H9 (cell line): ENCODE data around the gene SHISA9. TPM values are rescaled to one million over a fixed set of nuclear protein-coding genes. Genes with fewer than 3 reads are reported as not detected.

Experiments used
- DNase-seq: peaks from one replicate; pipeline ENCODE4 v3.0.0-alpha.2; 2017
- H2AFZ ChIP-seq: one replicate; pipeline ENCODE4 v1.6.1; 2013; ENCODE audit warnings: mild to moderate bottlenecking, low read length, control low read depth, moderate library complexity
- H2AK5ac ChIP-seq: 2 replicates; pipeline ENCODE4 v1.6.1; 2013; ENCODE audit warnings: low read length, control low read depth, mixed read lengths; ENCODE audit not compliant: insufficient read length
- H2BK120ac ChIP-seq: one replicate; pipeline ENCODE4 v1.6.1; 2013; ENCODE audit warnings: low read depth, mild to moderate bottlenecking, low read length, control low read depth, inconsistent platforms; ENCODE audit not compliant: poor library complexity, severe bottlenecking
- H2BK12ac ChIP-seq: 2 replicates; pipeline ENCODE4 v1.6.1; 2013; ENCODE audit warnings: low read length, control low read depth, mixed read lengths, low read depth; ENCODE audit not compliant: insufficient read length
- H2BK15ac ChIP-seq: 2 replicates; pipeline ENCODE4 v1.6.1; 2013; ENCODE audit warnings: low read depth, low read length, control low read depth
- H2BK20ac ChIP-seq: one replicate; pipeline ENCODE4 v1.6.1; 2013; ENCODE audit warnings: low read depth, mild to moderate bottlenecking, low read length, control low read depth, inconsistent platforms; ENCODE audit not compliant: poor library complexity, severe bottlenecking
- H2BK5ac ChIP-seq: 2 replicates; pipeline ENCODE4 v1.6.1; 2013; ENCODE audit warnings: low read length, control low read depth, mixed read lengths; ENCODE audit not compliant: insufficient read length
- H3K14ac ChIP-seq: 2 replicates; pipeline ENCODE4 v1.6.1; 2013; ENCODE audit warnings: low read length, control low read depth; ENCODE audit not compliant: insufficient read depth
- H3K18ac ChIP-seq: 2 replicates; pipeline ENCODE4 v1.6.1; 2013; ENCODE audit warnings: low read depth, mild to moderate bottlenecking, mixed read lengths, low read length, control low read depth; ENCODE audit not compliant: insufficient read length
- H3K23ac ChIP-seq: 2 replicates; pipeline ENCODE4 v1.6.1; 2013; ENCODE audit warnings: low read length, control low read depth, mixed read lengths, low read depth; ENCODE audit not compliant: insufficient read length
- H3K23me2 ChIP-seq: 2 replicates; pipeline ENCODE4 v1.6.1; 2013; ENCODE audit warnings: low read depth, mild to moderate bottlenecking, mixed read lengths, low read length, control low read depth; ENCODE audit not compliant: insufficient read length, poor library complexity, severe bottlenecking
- H3K27ac ChIP-seq: 2 replicates; pipeline ENCODE4 v1.5.1; 2013; ENCODE audit warnings: low read length, control low read depth, mixed read lengths, low read depth; ENCODE audit not compliant: insufficient read length
- H3K27me3 ChIP-seq: 2 replicates; pipeline ENCODE4 v1.6.1; 2013; ENCODE audit warnings: low read length, control low read depth, inconsistent platforms; ENCODE audit not compliant: insufficient read depth
- H3K4ac ChIP-seq: 2 replicates; pipeline ENCODE4 v1.6.1; 2013; ENCODE audit warnings: low read depth, mild to moderate bottlenecking, control low read depth, inconsistent platforms, low read length, moderate library complexity
- H3K4me1 ChIP-seq: 2 replicates; pipeline ENCODE4 v1.6.1; 2013; ENCODE audit warnings: low read length, control low read depth, inconsistent platforms; ENCODE audit not compliant: insufficient read depth
- H3K4me2 ChIP-seq: 2 replicates; pipeline ENCODE4 v1.6.1; 2013; ENCODE audit warnings: low read length, control low read depth, mixed read lengths; ENCODE audit not compliant: insufficient read length, insufficient read depth
- H3K56ac ChIP-seq: 2 replicates; pipeline ENCODE4 v1.6.1; 2013; ENCODE audit warnings: low read depth, mild to moderate bottlenecking, mixed read lengths, low read length, control low read depth; ENCODE audit not compliant: insufficient read length
- H3K79me1 ChIP-seq: 2 replicates; pipeline ENCODE4 v1.6.1; 2013; ENCODE audit warnings: low read depth, mild to moderate bottlenecking, moderate library complexity, low read length, control low read depth, inconsistent platforms; ENCODE audit not compliant: insufficient read depth, poor library complexity, severe bottlenecking
- H3K79me2 ChIP-seq: 2 replicates; pipeline ENCODE4 v1.6.1; 2013; ENCODE audit warnings: low read length, control low read depth, inconsistent platforms; ENCODE audit not compliant: insufficient read depth
- H3K9ac ChIP-seq: 2 replicates; pipeline ENCODE4 v1.6.1; 2013; ENCODE audit warnings: low read length, control low read depth, mixed read lengths; ENCODE audit not compliant: insufficient read length; ENCODE audit errors: extremely low read depth
- H3K9me3 ChIP-seq: one replicate; pipeline ENCODE4 v1.6.1; 2013; ENCODE audit warnings: low read depth, low read length, inconsistent platforms; ENCODE audit not compliant: control insufficient read depth
- H3T11ph ChIP-seq: one replicate; pipeline ENCODE4 v1.6.1; 2013; ENCODE audit warnings: mild to moderate bottlenecking, low read length, control low read depth, inconsistent platforms
- H4K20me1 ChIP-seq: one replicate; pipeline ENCODE4 v1.6.1; 2013; ENCODE audit not compliant: control insufficient read depth, insufficient read length, insufficient read depth
- H4K5ac ChIP-seq: 2 replicates; pipeline ENCODE4 v1.6.1; 2013; ENCODE audit warnings: low read depth, mild to moderate bottlenecking, mixed read lengths, low read length, control low read depth; ENCODE audit not compliant: insufficient read length
- H4K8ac ChIP-seq: replicated peaks from 2 replicates; pipeline ENCODE4 v1.6.1; 2013; ENCODE audit warnings: low read length, control low read depth, mixed read lengths, low read depth; ENCODE audit not compliant: insufficient read length
- H4K91ac ChIP-seq: 2 replicates; pipeline ENCODE4 v1.6.1; 2013; ENCODE audit warnings: low read depth, mild to moderate bottlenecking, moderate library complexity, mixed read lengths, low read length, control low read depth; ENCODE audit not compliant: insufficient read length
- H3K27ac Mint-ChIP-seq, 3 experiments: 2 replicates in 2 of 3; 3 replicates in 1 of 3; pipeline ENCODE4 v1.8.0; 2020 to 2021; ENCODE audit warnings: mixed read lengths in 3 of 3, mild to moderate bottlenecking in 1 of 3, moderate library complexity in 1 of 3
- H3K27me3 Mint-ChIP-seq: 2 replicates; pipeline ENCODE4 v1.8.0; 2021; ENCODE audit warnings: low read depth, mild to moderate bottlenecking, moderate library complexity, mixed read lengths
- H3K36me3 Mint-ChIP-seq, 3 experiments: 2 replicates in 2 of 3; 3 replicates in 1 of 3; pipeline ENCODE4 v1.8.0; 2020 to 2021; ENCODE audit warnings: low read depth in 3 of 3, mixed read lengths in 3 of 3; ENCODE audit not compliant: insufficient read depth in 1 of 3
- H3K4me1 Mint-ChIP-seq, 2 experiments: 2 replicates each; pipeline ENCODE4 v1.8.0; 2020; ENCODE audit warnings: mixed read lengths in 2 of 2
- H3K4me3 Mint-ChIP-seq, 2 experiments: 2 replicates in 1 of 2; 3 replicates in 1 of 2; pipeline ENCODE4 v1.8.0; 2020 to 2021; ENCODE audit warnings: mild to moderate bottlenecking in 2 of 2, mixed read lengths in 2 of 2, moderate library complexity in 1 of 2
- H3K9me3 Mint-ChIP-seq, 2 experiments: 2 replicates in 1 of 2; 3 replicates in 1 of 2; pipeline ENCODE4 v1.8.0; 2020; ENCODE audit warnings: mild to moderate bottlenecking in 2 of 2, mixed read lengths in 2 of 2, moderate library complexity in 1 of 2
- WGBS: extraction: QIAGEN DNeasy Blood & Tissue Kit; methylation state at CpG from one replicate; pipeline ENCODE4 v1.1.7; 2013; ENCODE audit warnings: missing lambda C conversion rate, low lambda C conversion rate, mixed read lengths; ENCODE audit not compliant: insufficient read length; ENCODE audit errors: extremely low coverage; 5-methylcytosine and 5-hydroxymethylcytosine counted together
- total RNA-seq: library from RNA; stranded (reverse); gene quantifications from 2 replicates; pipeline ENCODE4 v1.2.1, GENCODE V29; 2021
- TF ChIP-seq, protein P1 (sequence below): fragments of 200-600 bp; sonication (generic); conservative IDR thresholded peaks from 3 replicates; pipeline ENCODE4 v1.8.0; 2021; ENCODE audit warnings: antibody characterized with exemption, mild to moderate bottlenecking

SHISA9 gene
- total RNA-seq, 1 experiment from 2014 or later, result 7.0 TPM

DNA sequence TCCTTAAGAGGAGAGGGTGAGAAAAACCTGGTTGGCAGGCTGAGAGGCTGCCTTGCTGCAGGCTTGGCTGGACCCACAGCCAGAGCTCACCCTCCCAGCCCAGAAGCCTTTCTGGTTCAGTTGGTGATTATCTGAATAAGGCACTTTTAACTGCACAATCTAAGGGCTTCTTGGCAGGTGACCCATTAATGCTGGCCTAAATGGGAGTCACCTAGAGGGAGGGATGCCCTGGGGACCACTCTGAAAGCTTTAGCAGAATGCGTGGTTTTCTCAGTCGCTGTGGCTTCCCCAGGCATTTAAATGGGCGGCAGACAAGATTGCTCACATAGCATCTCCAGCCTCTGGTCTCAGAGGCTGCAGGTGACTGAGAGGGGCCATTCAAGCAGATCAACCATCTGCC, 33.2 kb upstream of the SHISA9 start:
- H2BK15ac ChIP-seq, result no peak overlapping the region
- no peaks in the 10 kb centered on the region for H3K27me3 ChIP-seq
- H3K4me2 ChIP-seq, result no peak overlapping the region
- H3K9me3 ChIP-seq, result no peaks in the 10 kb centered on the region
- H3K14ac ChIP-seq, result no peak overlapping the region
- no peak overlapping the region for H3K18ac ChIP-seq
- H2AFZ ChIP-seq, result no peak overlapping the region
- no peak overlapping the region for H4K8ac ChIP-seq
- Mint-ChIP-seq H3K27ac (no peak overlapping the region), H3K9me3 (peaks cover 3% of the 10 kb centered on the region in 2 experiments; a peak in 1 of 5 replicates), H3K36me3 (peaks cover 0 to 3% (median 0%) of the 10 kb centered on the region in 3 experiments; a peak in 2 of 7 replicates), H3K4me1 (no peaks in the 10 kb centered on the region), H3K27me3 (peaks cover 8% of the 10 kb centered on the region), H3K4me3 (no peak overlapping the region)
- H3K79me2 ChIP-seq, result no peaks in the 10 kb centered on the region; the same call in 1 of the 2 replicates
- no peaks in the 10 kb centered on the region for H4K20me1 ChIP-seq
- no peak overlapping the region for H3K9ac ChIP-seq
- H2BK5ac ChIP-seq, result no peak overlapping the region
- H4K5ac ChIP-seq, result no peak overlapping the region
- DNase-seq, result no peak
- H3K23ac ChIP-seq, result no peak overlapping the region
- no peaks in the 10 kb centered on the region for H3K4me1 ChIP-seq
- H3T11ph ChIP-seq, result no peak overlapping the region
- no CpG with 5 or more reads among the region's 3 CpGs for WGBS
- H4K91ac ChIP-seq, result no peak overlapping the region
- H3K56ac ChIP-seq, result no peak overlapping the region
- no peaks in the 10 kb centered on the region for H3K79me1 ChIP-seq
- H2AK5ac ChIP-seq, result no peak overlapping the region
- H2BK120ac ChIP-seq, result no peak overlapping the region
- no peak overlapping the region for H2BK12ac ChIP-seq
- no peak overlapping the region for H3K27ac ChIP-seq
- TF ChIP-seq, protein P1, sequence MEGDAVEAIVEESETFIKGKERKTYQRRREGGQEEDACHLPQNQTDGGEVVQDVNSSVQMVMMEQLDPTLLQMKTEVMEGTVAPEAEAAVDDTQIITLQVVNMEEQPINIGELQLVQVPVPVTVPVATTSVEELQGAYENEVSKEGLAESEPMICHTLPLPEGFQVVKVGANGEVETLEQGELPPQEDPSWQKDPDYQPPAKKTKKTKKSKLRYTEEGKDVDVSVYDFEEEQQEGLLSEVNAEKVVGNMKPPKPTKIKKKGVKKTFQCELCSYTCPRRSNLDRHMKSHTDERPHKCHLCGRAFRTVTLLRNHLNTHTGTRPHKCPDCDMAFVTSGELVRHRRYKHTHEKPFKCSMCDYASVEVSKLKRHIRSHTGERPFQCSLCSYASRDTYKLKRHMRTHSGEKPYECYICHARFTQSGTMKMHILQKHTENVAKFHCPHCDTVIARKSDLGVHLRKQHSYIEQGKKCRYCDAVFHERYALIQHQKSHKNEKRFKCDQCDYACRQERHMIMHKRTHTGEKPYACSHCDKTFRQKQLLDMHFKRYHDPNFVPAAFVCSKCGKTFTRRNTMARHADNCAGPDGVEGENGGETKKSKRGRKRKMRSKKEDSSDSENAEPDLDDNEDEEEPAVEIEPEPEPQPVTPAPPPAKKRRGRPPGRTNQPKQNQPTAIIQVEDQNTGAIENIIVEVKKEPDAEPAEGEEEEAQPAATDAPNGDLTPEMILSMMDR, result no peak
- no peaks in the 10 kb centered on the region for H3K23me2 ChIP-seq
- no peak overlapping the region for H3K4ac ChIP-seq
- H2BK20ac ChIP-seq, result no peak overlapping the region
